ENCODE measurements around the gene POTEB.
A peak's percentile ranks its signal among the peaks of the same experiment; 100 is the strongest.
"Not testable (repeated sequence)": the region's sequence is repeated elsewhere in the genome, so short reads cannot be mapped to it uniquely, and the experiment has no call there.

Gene POTEB

DNA sequence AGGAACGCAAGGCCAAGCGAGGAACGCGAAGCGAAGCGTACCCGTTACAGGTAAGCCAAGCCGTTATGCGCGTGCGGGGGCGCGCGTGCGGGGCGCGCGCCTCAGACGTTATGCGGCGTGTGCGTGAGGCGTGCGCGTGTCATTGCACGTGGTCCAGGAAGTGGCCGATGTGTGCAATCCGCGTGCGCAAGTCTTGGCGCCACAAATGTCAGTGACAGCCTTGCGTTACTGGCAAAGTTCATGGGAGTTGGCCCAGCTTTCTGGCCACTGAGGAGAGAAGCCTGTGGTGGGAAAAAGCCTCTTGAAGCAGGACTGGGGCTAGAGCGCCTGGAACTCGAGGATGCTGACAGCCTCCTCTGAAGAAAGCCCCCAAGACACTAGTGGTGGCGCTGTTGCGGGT is at the start of gene POTEB:
Gene POTEB (minus strand): TSS at position 101 of the 400 bp plus-strand sequence. CDS start 489 bp downstream, outside the sequence.
- not testable (repeated sequence) for H3K27me3 ChIP-seq (ENCODE audit: insufficient read depth, poor library complexity, severe bottlenecking); H3K4me3 ChIP-seq (ENCODE audit: severe bottlenecking); H3K9me3 ChIP-seq (ENCODE audit: severe bottlenecking); H3K4me1 ChIP-seq (ENCODE audit: insufficient read depth, poor library complexity, severe bottlenecking); H3K27ac ChIP-seq (ENCODE audit: poor library complexity, severe bottlenecking); H3K36me3 ChIP-seq (ENCODE audit: low read depth); ATAC-seq (ENCODE audit: low read depth); DNase-seq (ENCODE audit: low spot score)

DNA sequence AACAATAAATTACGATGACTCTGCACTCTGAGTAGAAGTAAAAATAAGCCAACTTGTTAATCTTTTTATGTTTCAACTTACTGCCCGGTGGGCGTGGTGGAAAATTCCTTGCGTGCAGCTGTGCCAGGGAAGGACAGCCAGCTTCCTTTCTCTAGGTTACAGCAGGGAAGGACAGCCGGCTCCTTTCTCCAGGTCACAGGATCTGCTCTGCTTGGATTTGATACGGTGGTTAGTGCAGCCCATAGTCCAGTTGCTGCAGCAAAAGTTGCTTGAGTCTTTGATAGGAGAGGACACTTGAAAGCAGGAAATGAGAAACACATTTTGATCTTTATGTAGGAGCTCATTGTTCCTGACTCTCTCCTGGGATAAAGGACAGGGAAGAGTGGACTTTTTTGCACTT is 13.4 kb upstream of the POTEB start:
- not testable (repeated sequence) for H3K4me3 ChIP-seq (ENCODE audit: severe bottlenecking); H3K9me3 ChIP-seq (ENCODE audit: severe bottlenecking); H3K36me3 ChIP-seq (ENCODE audit: low read depth); ATAC-seq (ENCODE audit: low read depth); H3K27me3 ChIP-seq (ENCODE audit: insufficient read depth, poor library complexity, severe bottlenecking); H3K4me1 ChIP-seq (ENCODE audit: insufficient read depth, poor library complexity, severe bottlenecking); H3K27ac ChIP-seq (ENCODE audit: poor library complexity, severe bottlenecking); DNase-seq (ENCODE audit: low spot score)

DNA sequence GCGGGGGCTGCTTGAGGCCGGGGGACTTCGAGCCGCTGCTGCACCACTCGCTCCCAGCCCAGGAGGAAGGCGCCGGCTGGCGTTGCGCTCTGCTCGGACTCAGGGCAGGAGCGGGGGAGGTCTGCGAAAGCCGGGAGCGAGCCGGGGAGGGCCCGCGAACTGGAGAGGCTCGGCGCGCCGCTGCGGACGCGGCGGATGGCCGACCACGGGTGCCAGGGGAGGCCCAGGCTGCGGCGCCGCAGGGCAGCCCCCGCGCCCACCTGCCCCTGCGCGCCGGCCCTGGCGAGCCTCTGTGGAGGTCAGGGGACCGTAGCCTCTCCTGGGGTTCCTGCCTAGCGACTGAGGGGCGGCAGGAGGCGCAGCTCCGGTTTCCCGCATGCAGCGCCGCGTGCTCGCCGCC is 12.0 kb upstream of the POTEB start:
- DNase-seq (ENCODE audit: low spot score); H3K4me1 ChIP-seq (ENCODE audit: insufficient read depth, poor library complexity, severe bottlenecking); H3K36me3 ChIP-seq (ENCODE audit: low read depth); H3K4me3 ChIP-seq (ENCODE audit: severe bottlenecking); H3K27ac ChIP-seq (ENCODE audit: poor library complexity, severe bottlenecking); H3K27me3 ChIP-seq (ENCODE audit: insufficient read depth, poor library complexity, severe bottlenecking); H3K9me3 ChIP-seq (ENCODE audit: severe bottlenecking): not testable (repeated sequence)
- peak; percentile 73 for ATAC-seq (ENCODE audit: low read depth)

DNA sequence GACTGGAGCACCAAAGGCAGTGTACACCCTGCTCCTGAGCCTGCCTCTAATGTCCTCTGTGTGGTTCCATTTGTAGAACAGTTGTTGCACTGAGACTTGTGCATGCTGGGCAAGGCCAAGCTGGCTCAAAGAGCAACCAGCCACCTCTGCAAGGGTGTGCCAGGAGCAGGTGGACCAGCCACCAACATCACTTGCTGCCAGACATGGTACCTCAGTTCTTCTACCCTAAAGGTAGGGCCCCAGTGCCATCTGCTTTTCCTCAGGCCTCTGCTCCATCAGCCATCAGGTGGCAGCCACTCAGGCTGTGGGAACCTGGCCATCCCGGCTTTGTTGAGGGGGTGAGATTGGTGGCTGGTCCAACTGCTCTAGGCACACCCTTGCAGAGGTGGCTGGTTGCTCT is 38.7 kb downstream of the POTEB start:
- DNase-seq (ENCODE audit: low spot score) = peak; percentile 4
- H3K9me3 ChIP-seq (ENCODE audit: severe bottlenecking); ATAC-seq (ENCODE audit: low read depth): not testable (repeated sequence)

More for the DNA sequence above, 38.7 kb downstream of the POTEB start:
- H3K27ac ChIP-seq (ENCODE audit: poor library complexity, severe bottlenecking); H3K27me3 ChIP-seq (ENCODE audit: insufficient read depth, poor library complexity, severe bottlenecking); H3K4me1 ChIP-seq (ENCODE audit: insufficient read depth, poor library complexity, severe bottlenecking); H3K36me3 ChIP-seq (ENCODE audit: low read depth); H3K4me3 ChIP-seq (ENCODE audit: severe bottlenecking): not testable (repeated sequence)
